GM18505 (cell line): ENCODE data around the gene GIMD1.
A peak's percentile ranks its signal among the peaks of the same experiment; 100 is the strongest.

Source experiments
- ATAC-seq: cut with Tn5 transposase; IDR thresholded peaks from one replicate; pipeline ENCODE4 v1.9.1; 2021; ENCODE audit not compliant: unreplicated experiment
- POLR2A ChIP-seq: IDR thresholded peaks from 4 replicates; pipeline ENCODE4 v1.6.1; 2011; ENCODE audit warnings: borderline replicate concordance; ENCODE audit not compliant: insufficient read depth, insufficient read length; ENCODE audit errors: extremely low read depth

The GIMD1 gene

GRCh38 chr4:106315476-106315967 is 53.1 kb downstream of the GIMD1 start:
- no peak for TF ChIP-seq POLR2A
- peak; percentile 15 for ATAC-seq

DNA sequence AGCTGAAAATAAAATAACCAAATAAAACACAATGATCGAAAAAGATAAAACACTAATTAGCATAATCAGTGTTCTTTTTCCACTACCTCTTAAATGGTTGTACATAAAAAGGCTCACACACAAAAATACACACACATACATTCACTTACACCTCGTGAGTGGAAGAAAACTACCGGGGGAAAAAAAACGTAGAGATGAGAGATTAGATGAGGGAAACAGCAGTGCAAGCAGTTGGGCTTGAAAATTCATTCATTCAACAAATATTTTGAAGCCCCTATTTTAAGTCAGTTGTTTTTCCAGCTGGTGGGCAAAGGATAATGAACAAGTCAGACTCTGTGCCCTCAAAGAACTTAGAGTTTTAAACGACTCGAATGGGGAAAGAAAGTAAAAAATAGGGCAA is 53.6 kb downstream of the GIMD1 start:
- ATAC-seq, result no peak
- TF ChIP-seq POLR2A, result no peak

DNA sequence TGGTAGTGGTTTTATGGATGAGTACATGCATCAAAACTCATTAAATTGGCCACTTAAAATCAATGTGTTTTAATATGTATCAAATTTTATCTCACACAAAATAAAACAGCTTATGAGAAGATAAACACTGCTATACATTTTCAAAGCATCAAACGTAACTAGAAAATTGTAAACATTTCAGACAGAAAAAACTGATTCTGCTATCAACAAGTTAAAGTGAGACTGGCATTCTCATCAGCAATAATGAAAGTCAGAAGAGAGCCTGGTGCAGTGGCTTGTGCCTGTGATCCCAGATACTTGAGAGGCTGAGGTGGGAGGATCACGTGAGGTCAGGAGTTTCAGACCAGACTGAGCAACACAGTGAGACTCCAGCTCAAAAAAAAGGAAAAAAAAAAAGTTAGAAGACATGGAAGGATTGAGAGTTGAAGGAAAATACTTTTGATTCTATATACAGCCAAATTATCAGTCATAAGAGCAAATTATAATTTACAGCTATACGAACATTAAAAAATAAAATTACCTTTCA is 55.5 kb downstream of the GIMD1 start:
- no peak for ATAC-seq
- no peak for TF ChIP-seq POLR2A

DNA sequence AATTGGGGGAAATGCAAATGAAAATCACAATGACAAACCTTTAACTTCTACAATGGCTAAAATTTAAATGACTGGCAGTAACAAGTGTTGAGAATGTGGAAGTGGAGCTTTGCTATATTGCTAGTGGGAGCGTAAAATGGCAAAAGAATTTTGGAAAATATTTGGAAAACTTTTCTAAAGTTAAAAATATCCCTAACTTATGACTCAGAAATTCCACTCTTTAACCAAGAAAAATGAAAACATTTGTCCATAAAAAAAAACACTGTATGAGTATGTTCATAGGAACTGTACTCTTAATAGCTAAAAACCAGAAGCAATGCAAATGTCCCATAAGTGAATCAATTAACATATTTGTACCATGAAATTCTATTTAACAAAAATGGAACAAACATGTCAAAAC is 56.2 kb downstream of the GIMD1 start:
- ATAC-seq, result no peak
- TF ChIP-seq POLR2A, result no peak
